GM12878 (cell line): Measurements from ENCODE around the gene IQCC. TPM values are rescaled to one million over a fixed set of nuclear protein-coding genes. Genes with fewer than 3 reads are reported as not detected.
A peak's percentile ranks its signal among the peaks of the same experiment; 100 is the strongest.

Experiments used
- IKZF2 ChIP-seq, 2 experiments: fragments of 450-650 bp; IDR thresholded peaks; 2 replicates each; pipeline ENCODE4 v1.6.1; 2017; ENCODE audit warnings: mild to moderate bottlenecking in 2 of 2, moderate library complexity in 2 of 2
- RELA ChIP-seq: fragments of 450-650 bp; IDR thresholded peaks from 2 replicates; pipeline ENCODE4 v1.8.0; 2014; ENCODE audit warnings: borderline replicate concordance; ENCODE audit not compliant: partially characterized antibody
- ZBTB33 ChIP-seq: fragments of 450-650 bp; IDR thresholded peaks from 2 replicates; pipeline ENCODE4 v1.6.1; 2017; ENCODE audit warnings: mild to moderate bottlenecking
- ZBTB40 ChIP-seq: fragments of 450-650 bp; IDR thresholded peaks from 2 replicates; pipeline ENCODE4 v1.6.1; 2016; ENCODE audit warnings: mild to moderate bottlenecking, moderate library complexity, borderline replicate concordance
- polyA plus RNA-seq, 11 experiments: library from polyadenylated mRNA; depleted of rRNA in 4 of 11; unstranded in 6 of 11; stranded (reverse) in 5 of 11; fragments of >200 nt; fragmentation: Nextera tagmentation in 4 of 11; fragmentation: Illumina TruSeq in 1 of 11; extraction: Ambion mirVana in 4 of 11; extraction: Trizol in 1 of 11; gene quantifications; 1 replicate in 1 of 11; 2 replicates in 10 of 11; pipeline versions ENCODE4 v1.2.1 to v1.2.3, GENCODE V29; 2011 to 2016; ENCODE audit warnings: inconsistent platforms in 2 of 11, missing spikeins in 2 of 11, low read depth in 1 of 11
- total RNA-seq, 4 experiments: library from RNA; depleted of rRNA in 3 of 4; stranded (reverse); fragments of >200 nt in 3 of 4; fragmentation: Illumina TruSeq in 1 of 4; extraction: Trizol in 1 of 4; gene quantifications; 2 replicates each; pipeline versions ENCODE4 v1.2.1 to v1.2.3, GENCODE V29; 2013 to 2021

The IQCC gene
- total and polyA plus RNA-seq, 10 of the 15 experiments (the other 5 are each of a cell fraction or from before 2014, with no cell fraction given), result 2.1 to 6.8 (median 4.9) TPM

- peak; percentile 22; the same call in 1 of the 2 replicates for TF ChIP-seq ZBTB40
- TF ChIP-seq IKZF2 (IDR thresholded peaks at IDR 0.05), result no peak
- TF ChIP-seq ZBTB33, result no peak
- no peak for TF ChIP-seq RELA
These were observed 49.9 kb downstream of the IQCC start (continued) for GRCh38 chr1:32255072-32256071.
